Lower leg skin (tissue), 4 donors: ENCODE results near the gene VSTM2A. TPM values are rescaled to one million over a fixed set of nuclear protein-coding genes. Genes with fewer than 3 reads are reported as not detected.

Experiments used
- DNase-seq, 2 donors: peaks; one replicate each; pipeline ENCODE4 v3.0.0-alpha.2; 2019; ENCODE audit warnings: low spot score in 2 of 2
- H3K4me3 ChIP-seq: fragments of 200-600 bp; sonication (generic); 2 replicates; pipeline ENCODE4 v1.5.1; 2017; ENCODE audit warnings: mild to moderate bottlenecking, low read depth; ENCODE audit not compliant: poor library complexity, severe bottlenecking
- CTCF ChIP-seq, 3 donors: fragments of 450-650 bp; IDR thresholded peaks; one replicate each; pipeline ENCODE4 v1.5.1; 2016; ENCODE audit warnings: antibody characterized with exemption in 3 of 3, mild to moderate bottlenecking in 3 of 3, moderate library complexity in 2 of 3
- POLR2A ChIP-seq, 2 donors: fragments of 450-650 bp; IDR thresholded peaks; one replicate each; pipeline ENCODE4 v1.6.1; 2016 to 2017; ENCODE audit warnings: antibody characterized with exemption in 2 of 2, mild to moderate bottlenecking in 1 of 2, moderate library complexity in 1 of 2
- WGBS, 2 donors: methylation state at CpG; one replicate each; pipeline ENCODE4 v1.1.5; 2018; 5-methylcytosine and 5-hydroxymethylcytosine counted together
- intact Hi-C: fragments of 100-400 bp; cut with DNase I; formaldehyde crosslinking; loops from one replicate; pipeline ENCODE4 v1.15.0; 2023; ENCODE audit warnings: low total_unique reads
- total RNA-seq, 4 donors: library from RNA; depleted of rRNA; stranded (reverse); fragments of >200 nt; gene quantifications; one replicate each; pipeline ENCODE4 v1.1.0, GENCODE V29; 2016

The VSTM2A gene
- total RNA-seq, 4 donors from 2014 or later, result 0.15 to 0.62 TPM; not detected in 2

GRCh38 chr7:54544527-54545240, 2.5 kb downstream of the VSTM2A start:
- TF ChIP-seq POLR2A (IDR thresholded peaks at IDR 0.05) (no peak), CTCF (IDR thresholded peaks at IDR 0.05) (no peak)
- no peak for DNase-seq
- 5 to 8% methylated on average over 29 to 45 of the region's 45 CpGs for WGBS, 2 donors
- H3K4me3 ChIP-seq, result no peak overlapping the region
- intact Hi-C loops, result no loop called here

- intact Hi-C loops, result no loop called here
- 5 to 6% methylated on average over 5 of the region's 5 CpGs for WGBS, 2 donors
- no peak overlapping the region for H3K4me3 ChIP-seq
- DNase-seq, result no peak
- no peak for TF ChIP-seq POLR2A (IDR thresholded peaks at IDR 0.05)
- TF ChIP-seq CTCF (IDR thresholded peaks at IDR 0.05), result no peak
Measured at GRCh38 chr7:54545241-54545563, 3.0 kb downstream of the VSTM2A start.

- no peak overlapping the region for H3K4me3 ChIP-seq
- 1 to 3% methylated on average over 23 to 57 of the region's 80 CpGs for WGBS, 2 donors
- DNase-seq, result no peak
- TF ChIP-seq CTCF (IDR thresholded peaks at IDR 0.05) (no peak), POLR2A (IDR thresholded peaks at IDR 0.05) (no peak)
- intact Hi-C loops, result no loop called here
Measured at GRCh38 chr7:54546081-54546985, 4.2 kb downstream of the VSTM2A start.

GRCh38 chr7:54546986-54547314, 4.8 kb downstream of the VSTM2A start:
- H3K4me3 ChIP-seq, result no peak overlapping the region
- TF ChIP-seq POLR2A (IDR thresholded peaks at IDR 0.05) (no peak), CTCF (IDR thresholded peaks at IDR 0.05) (no peak)
- WGBS, 2 donors, result 1 to 3% methylated on average over 14 to 15 of the region's 15 CpGs
- DNase-seq, result no peak
- intact Hi-C loops, result no loop called here

GRCh38 chr7:54550471-54550870, 8.3 kb downstream of the VSTM2A start:
- 79 to 84% methylated on average over 3 of the region's 3 CpGs for WGBS, 2 donors
- no peak for TF ChIP-seq POLR2A (IDR thresholded peaks at IDR 0.05)
- no peak for TF ChIP-seq CTCF (IDR thresholded peaks at IDR 0.05)
- H3K4me3 ChIP-seq, result no peak overlapping the region
- intact Hi-C loops, result no loop called here
- DNase-seq, result no peak
